GM23338 (cell line): ENCODE results near the gene NACA2. TPM values are rescaled to one million over a fixed set of nuclear protein-coding genes. Genes with fewer than 3 reads are reported as not detected.
A peak's percentile ranks its signal among the peaks of the same experiment; 100 is the strongest.

Experiments used
- ATAC-seq: fragments of 200-7000 bp; cut with Tn5 transposase; 3 replicates; pipeline ENCODE4 v1.9.1; 2020
- DNase-seq: peaks from one replicate; pipeline ENCODE4 v3.0.0-alpha.2; 2015; ENCODE audit warnings: low spot score
- H2AFZ ChIP-seq: fragments of 200-600 bp; sonication (generic); 2 replicates; pipeline ENCODE4 v1.8.0; 2016; ENCODE audit warnings: antibody characterized with exemption, mild to moderate bottlenecking, moderate library complexity
- H3F3A ChIP-seq: fragments of 200-600 bp; sonication (generic); replicated peaks from 2 replicates; pipeline ENCODE4 v1.8.0; 2017; ENCODE audit warnings: antibody characterized with exemption, mixed run types, low read depth
- H3K27ac ChIP-seq: fragments of 200-600 bp; sonication (generic); 2 replicates; pipeline ENCODE4 v1.6.1; 2016; ENCODE audit warnings: low read depth
- H3K27me3 ChIP-seq: fragments of 200-600 bp; sonication (generic); 2 replicates; pipeline ENCODE4 v1.8.0; 2016; ENCODE audit warnings: mild to moderate bottlenecking, mixed run types, moderate library complexity; ENCODE audit not compliant: insufficient read depth
- H3K36me3 ChIP-seq: fragments of 200-600 bp; sonication (generic); 2 replicates; pipeline ENCODE4 v1.8.0; 2016; ENCODE audit warnings: mild to moderate bottlenecking; ENCODE audit not compliant: insufficient read depth
- H3K4me1 ChIP-seq: fragments of 200-600 bp; sonication (generic); 2 replicates; pipeline ENCODE4 v1.8.0; 2016; ENCODE audit warnings: mild to moderate bottlenecking, moderate library complexity; ENCODE audit not compliant: insufficient read depth
- H3K4me2 ChIP-seq: fragments of 200-600 bp; sonication (generic); 2 replicates; pipeline ENCODE4 v1.7.1; 2017; ENCODE audit warnings: mixed run types
- H3K4me3 ChIP-seq: fragments of 200-600 bp; sonication (generic); 2 replicates; pipeline ENCODE4 v1.6.1; 2016; ENCODE audit warnings: mixed run types
- H3K79me2 ChIP-seq: fragments of 200-600 bp; sonication (generic); replicated peaks from 2 replicates; pipeline ENCODE4 v1.8.0; 2017; ENCODE audit warnings: mild to moderate bottlenecking; ENCODE audit not compliant: insufficient read depth
- H3K9me2 ChIP-seq: fragments of 200-600 bp; sonication (generic); 2 replicates; pipeline ENCODE4 v1.8.0; 2017; ENCODE audit not compliant: insufficient read depth
- H4K20me1 ChIP-seq: fragments of 200-600 bp; sonication (generic); replicated peaks from 2 replicates; pipeline ENCODE4 v1.8.0; 2017; ENCODE audit warnings: mild to moderate bottlenecking; ENCODE audit not compliant: insufficient read depth
- H3K27ac Mint-ChIP-seq: 2 replicates; pipeline ENCODE4 v1.8.0; 2020; ENCODE audit warnings: inconsistent platforms, mild to moderate bottlenecking, moderate library complexity, mixed read lengths
- H3K27me3 Mint-ChIP-seq: 3 replicates; pipeline ENCODE4 v1.8.0; 2022; ENCODE audit warnings: low read depth, mild to moderate bottlenecking, moderate library complexity, mixed read lengths, inconsistent platforms; ENCODE audit not compliant: insufficient read depth, poor library complexity
- H3K36me3 Mint-ChIP-seq: 3 replicates; pipeline ENCODE4 v1.8.0; 2021; ENCODE audit warnings: low read depth, mild to moderate bottlenecking, inconsistent platforms, moderate library complexity, mixed read lengths
- H3K4me1 Mint-ChIP-seq: 3 replicates; pipeline ENCODE4 v1.8.0; 2020; ENCODE audit warnings: mild to moderate bottlenecking, inconsistent platforms, mixed read lengths
- H3K4me3 Mint-ChIP-seq: 3 replicates; pipeline ENCODE4 v1.8.0; 2021; ENCODE audit warnings: moderate library complexity, mild to moderate bottlenecking, inconsistent platforms, mixed read lengths
- H3K9me3 Mint-ChIP-seq: 3 replicates; pipeline ENCODE4 v1.8.0; 2020; ENCODE audit warnings: moderate library complexity, mild to moderate bottlenecking, inconsistent platforms, mixed read lengths
- CREB1 ChIP-seq: fragments of 250-450 bp; sonication (Bioruptor Pico); IDR thresholded peaks from 2 replicates; pipeline ENCODE4 v1.5.0; 2020; ENCODE audit warnings: low read depth, mild to moderate bottlenecking, moderate library complexity
- EZH2 ChIP-seq: fragments of 200-600 bp; sonication (generic); IDR thresholded peaks from one replicate; pipeline ENCODE4 v1.8.0; 2017; ENCODE audit warnings: antibody characterized with exemption, mild to moderate bottlenecking, low read depth; ENCODE audit not compliant: unreplicated experiment
- EZH2phosphoT487 ChIP-seq: fragments of 200-600 bp; sonication (generic); IDR thresholded peaks from one replicate; pipeline ENCODE4 v1.8.1; 2018; ENCODE audit warnings: antibody characterized with exemption; ENCODE audit not compliant: unreplicated experiment
- JUNB ChIP-seq: IDR thresholded peaks from one replicate; pipeline ENCODE4 v1.6.1; 2016; ENCODE audit warnings: antibody characterized with exemption; ENCODE audit not compliant: unreplicated experiment
- NANOG ChIP-seq: IDR thresholded peaks from 2 replicates; pipeline ENCODE4 v1.6.1; 2016; ENCODE audit warnings: antibody characterized with exemption, borderline replicate concordance
- POLR2AphosphoS5 ChIP-seq: IDR thresholded peaks from 2 replicates; pipeline ENCODE4 v1.6.1; 2016; ENCODE audit warnings: antibody characterized with exemption, low read depth
- STAT1 ChIP-seq: IDR thresholded peaks from one replicate; pipeline ENCODE4 v1.6.1; 2016; ENCODE audit warnings: antibody characterized with exemption; ENCODE audit not compliant: unreplicated experiment
- ZNF114 ChIP-seq: fragments of 250-450 bp; sonication (Bioruptor Pico); IDR thresholded peaks from 2 replicates; pipeline ENCODE4 v1.5.0; 2020; ENCODE audit warnings: mild to moderate bottlenecking, moderate library complexity
- ZNF331 ChIP-seq: fragments of 250-450 bp; sonication (Bioruptor Pico); IDR thresholded peaks from 2 replicates; pipeline ENCODE4 v1.5.0; 2020; ENCODE audit warnings: low read depth, mild to moderate bottlenecking, moderate library complexity
- polyA plus RNA-seq: library from polyadenylated mRNA; unstranded; fragments of >200 nt; fragmentation: Nextera tagmentation; extraction: Ambion mirVana; gene quantifications from 2 replicates; pipeline ENCODE4 v1.2.1, GENCODE V29; 2016
- total RNA-seq: library from RNA; depleted of rRNA; stranded (reverse); fragments of >200 nt; shearing (Covaris generic); gene quantifications from 2 replicates; pipeline ENCODE4 v1.2.3, GENCODE V29; 2014
- TF ChIP-seq, protein P1 (sequence below): IDR thresholded peaks from one replicate; pipeline ENCODE4 v1.6.1; 2018; ENCODE audit warnings: antibody characterized with exemption; ENCODE audit not compliant: unreplicated experiment
- TF ChIP-seq, protein P2 (sequence below): IDR thresholded peaks from 2 replicates; pipeline ENCODE4 v1.6.1; 2016; ENCODE audit warnings: antibody characterized with exemption

The NACA2 gene
- total and polyA plus RNA-seq, 2 experiments from 2014 or later = 0.65 TPM; not detected in 1

DNA sequence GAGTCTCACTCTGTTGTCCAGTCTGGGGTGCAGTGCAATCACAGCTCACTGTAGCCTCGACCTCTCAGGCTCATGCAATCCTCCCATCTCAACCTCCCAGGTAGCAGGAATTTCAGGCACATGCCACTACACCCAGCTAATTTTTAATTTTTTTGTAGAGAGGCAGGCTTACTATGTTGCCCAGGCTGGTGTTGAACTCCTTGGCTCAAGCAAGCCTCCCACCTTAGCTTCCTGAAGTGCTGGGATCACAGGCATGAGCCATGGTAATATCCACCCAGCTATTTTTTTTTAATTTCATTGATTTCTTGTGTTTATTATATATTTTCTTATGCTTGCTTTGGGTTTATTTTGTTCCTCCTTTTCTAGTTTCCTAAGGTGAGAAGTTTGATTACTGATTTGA, 33.9 kb upstream of the NACA2 start:
- Histone ChIP-seq H3K36me3 (no peaks in the 10 kb centered on the region), H3K4me3 (no peak overlapping the region)
- no peak overlapping the region for H3K4me3 Mint-ChIP-seq

DNA sequence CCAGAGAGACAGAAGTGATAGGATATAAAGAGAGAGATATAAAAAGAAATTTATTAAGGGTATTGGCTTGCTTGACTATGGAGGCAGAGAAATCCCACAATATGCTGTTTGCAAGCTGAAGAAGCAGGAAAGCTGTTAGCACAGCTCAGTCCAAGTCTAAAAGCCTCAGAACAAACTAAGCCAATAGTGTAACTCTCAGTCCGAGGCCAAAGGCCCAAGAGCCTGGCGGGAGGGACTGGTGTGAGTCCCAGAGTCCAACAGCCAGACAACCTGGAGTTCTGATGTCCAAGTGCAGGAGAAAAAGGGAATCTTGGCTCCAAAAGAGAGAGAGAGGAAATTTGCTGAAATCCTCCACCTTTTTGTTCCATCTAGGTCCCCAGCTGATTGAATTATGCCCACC, 30.3 kb upstream of the NACA2 start:
- no peaks in the 10 kb centered on the region for H3K4me1 ChIP-seq
- DNase-seq = no peak
- H3K27ac ChIP-seq = no peak overlapping the region
- Mint-ChIP-seq H3K27me3 (peaks cover 2% of the 10 kb centered on the region), H3K9me3 (peaks cover 21% of the 10 kb centered on the region), H3K4me1 (no peaks in the 10 kb centered on the region), H3K27ac (no peak overlapping the region), H3K36me3 (peaks cover 12% of the 10 kb centered on the region; the same call in 2 of the 3 replicates), H3K4me3 (no peak overlapping the region)
- peaks cover 7% of the 10 kb centered on the region for H3K36me3 ChIP-seq
- ATAC-seq = no peak
- no peaks in the 10 kb centered on the region for H3K79me2 ChIP-seq
- H3K4me2 ChIP-seq = no peak overlapping the region
- 0 out of 2 replicates have a peak overlapping the region, but pooled peaks have one; percentile 8 for H2AFZ ChIP-seq
- no peaks in the 10 kb centered on the region for H3K27me3 ChIP-seq
- no peak overlapping the region for H3K4me3 ChIP-seq
- H3F3A ChIP-seq = no peaks in the 10 kb centered on the region
- H4K20me1 ChIP-seq = no peaks in the 10 kb centered on the region
- H3K9me2 ChIP-seq = 0 out of 2 replicates have a peak, but pooled peaks cover 4% of the 10 kb centered on the region
- TF ChIP-seq, protein P1, sequence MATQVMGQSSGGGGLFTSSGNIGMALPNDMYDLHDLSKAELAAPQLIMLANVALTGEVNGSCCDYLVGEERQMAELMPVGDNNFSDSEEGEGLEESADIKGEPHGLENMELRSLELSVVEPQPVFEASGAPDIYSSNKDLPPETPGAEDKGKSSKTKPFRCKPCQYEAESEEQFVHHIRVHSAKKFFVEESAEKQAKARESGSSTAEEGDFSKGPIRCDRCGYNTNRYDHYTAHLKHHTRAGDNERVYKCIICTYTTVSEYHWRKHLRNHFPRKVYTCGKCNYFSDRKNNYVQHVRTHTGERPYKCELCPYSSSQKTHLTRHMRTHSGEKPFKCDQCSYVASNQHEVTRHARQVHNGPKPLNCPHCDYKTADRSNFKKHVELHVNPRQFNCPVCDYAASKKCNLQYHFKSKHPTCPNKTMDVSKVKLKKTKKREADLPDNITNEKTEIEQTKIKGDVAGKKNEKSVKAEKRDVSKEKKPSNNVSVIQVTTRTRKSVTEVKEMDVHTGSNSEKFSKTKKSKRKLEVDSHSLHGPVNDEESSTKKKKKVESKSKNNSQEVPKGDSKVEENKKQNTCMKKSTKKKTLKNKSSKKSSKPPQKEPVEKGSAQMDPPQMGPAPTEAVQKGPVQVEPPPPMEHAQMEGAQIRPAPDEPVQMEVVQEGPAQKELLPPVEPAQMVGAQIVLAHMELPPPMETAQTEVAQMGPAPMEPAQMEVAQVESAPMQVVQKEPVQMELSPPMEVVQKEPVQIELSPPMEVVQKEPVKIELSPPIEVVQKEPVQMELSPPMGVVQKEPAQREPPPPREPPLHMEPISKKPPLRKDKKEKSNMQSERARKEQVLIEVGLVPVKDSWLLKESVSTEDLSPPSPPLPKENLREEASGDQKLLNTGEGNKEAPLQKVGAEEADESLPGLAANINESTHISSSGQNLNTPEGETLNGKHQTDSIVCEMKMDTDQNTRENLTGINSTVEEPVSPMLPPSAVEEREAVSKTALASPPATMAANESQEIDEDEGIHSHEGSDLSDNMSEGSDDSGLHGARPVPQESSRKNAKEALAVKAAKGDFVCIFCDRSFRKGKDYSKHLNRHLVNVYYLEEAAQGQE = no peak
- no peak for TF ChIP-seq JUNB

More for the DNA sequence above, 33.9 kb upstream of the NACA2 start:
- H3K27ac Mint-ChIP-seq = no peak overlapping the region
- Histone ChIP-seq H3K27ac (no peak overlapping the region), H3K4me1 (peaks cover 14% of the 10 kb centered on the region), H3F3A (no peaks in the 10 kb centered on the region), H4K20me1 (no peaks in the 10 kb centered on the region), H3K27me3 (no peaks in the 10 kb centered on the region), H3K79me2 (no peaks in the 10 kb centered on the region), H2AFZ (no peak overlapping the region), H3K9me2 (0 out of 2 replicates have a peak, but pooled peaks cover 4% of the 10 kb centered on the region), H3K4me2 (no peak overlapping the region)
- H3K4me1 Mint-ChIP-seq = peaks cover 12% of the 10 kb centered on the region; the same call in 2 of the 3 replicates
- no peak for DNase-seq
- H3K9me3 Mint-ChIP-seq = peaks cover 5% of the 10 kb centered on the region
- ATAC-seq = no peak
- H3K36me3 Mint-ChIP-seq = no peaks in the 10 kb centered on the region; the same call in 1 of the 3 replicates
- TF ChIP-seq POLR2AphosphoS5 = no peak
- no peak for TF ChIP-seq STAT1
- no peak for TF ChIP-seq EZH2
- TF ChIP-seq NANOG = no peak
- TF ChIP-seq, protein P2, sequence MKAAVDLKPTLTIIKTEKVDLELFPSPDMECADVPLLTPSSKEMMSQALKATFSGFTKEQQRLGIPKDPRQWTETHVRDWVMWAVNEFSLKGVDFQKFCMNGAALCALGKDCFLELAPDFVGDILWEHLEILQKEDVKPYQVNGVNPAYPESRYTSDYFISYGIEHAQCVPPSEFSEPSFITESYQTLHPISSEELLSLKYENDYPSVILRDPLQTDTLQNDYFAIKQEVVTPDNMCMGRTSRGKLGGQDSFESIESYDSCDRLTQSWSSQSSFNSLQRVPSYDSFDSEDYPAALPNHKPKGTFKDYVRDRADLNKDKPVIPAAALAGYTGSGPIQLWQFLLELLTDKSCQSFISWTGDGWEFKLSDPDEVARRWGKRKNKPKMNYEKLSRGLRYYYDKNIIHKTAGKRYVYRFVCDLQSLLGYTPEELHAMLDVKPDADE = no peak
- TF ChIP-seq CREB1 = no peak
- TF ChIP-seq, protein P1 = no peak
- no peak for TF ChIP-seq EZH2phosphoT487
- TF ChIP-seq ZNF331 (CRISPR knock-in tag) = no peak
- TF ChIP-seq JUNB = no peak
- TF ChIP-seq ZNF114 (CRISPR knock-in tag) = no peak
- peaks cover 2% of the 10 kb centered on the region for H3K27me3 Mint-ChIP-seq
